ENCODE results near the gene TAOK1. TPM values are rescaled to one million over a fixed set of nuclear protein-coding genes. Genes with fewer than 3 reads are reported as not detected.

The TAOK1 gene
- total and polyA plus RNA-seq, 2 of the 13 experiments (the other 11 are each of a cell fraction or from before 2014, with no cell fraction given) = 14.1 to 23.0 TPM

- TF ChIP-seq ESRRA (CRISPR knock-in tag; IDR thresholded peaks at IDR 0.05; ENCODE audit: low read depth) (0 out of 2 replicates have a peak, but pooled peaks have one; percentile 17), PITX1 (CRISPR knock-in tag; IDR thresholded peaks at IDR 0.05) (0 out of 2 replicates have a peak, but pooled peaks have one; percentile 19), ZNF317 (CRISPR knock-in tag; IDR thresholded peaks at IDR 0.05) (peak; percentile 82; the same call in 1 of the 2 replicates), ZMYM2 (CRISPR knock-in tag; IDR thresholded peaks at IDR 0.05) (peak; percentile 90), GMEB1 (CRISPR knock-in tag; IDR thresholded peaks at IDR 0.05; ENCODE audit: borderline replicate concordance) (peak; percentile 19; the same call in 1 of the 2 replicates), ZNF329 (CRISPR knock-in tag; IDR thresholded peaks at IDR 0.05; ENCODE audit: low read depth) (0 out of 2 replicates have a peak, but pooled peaks have one; percentile 36), AHDC1 (CRISPR knock-in tag; IDR thresholded peaks at IDR 0.05; ENCODE audit: borderline replicate concordance) (no peak), ZNF264 (CRISPR knock-in tag; IDR thresholded peaks at IDR 0.05) (0 out of 2 replicates have a peak, but pooled peaks have one; percentile 24), DZIP1 (CRISPR knock-in tag; IDR thresholded peaks at IDR 0.05) (0 out of 2 replicates have a peak, but pooled peaks have one; percentile 32), ZNF333 (CRISPR knock-in tag; IDR thresholded peaks at IDR 0.05; ENCODE audit: borderline replicate concordance) (peak; percentile 69), ZNF142 (CRISPR knock-in tag; IDR thresholded peaks at IDR 0.05) (no peak)
These were observed 175.7 kb downstream of the TAOK1 start (continued) for GRCh38 chr17:29565643-29566472.

Data from HepG2 (cell line).